NCI-H2081 treated with DMSO at 0.1 percent for 48 hours (cell line): ENCODE measurements around the gene LAMTOR4.

Experiments
- DNase-seq: peaks from one replicate; lab custom pipeline; 2025; lab: John Stamatoyannopoulos, UW

Gene LAMTOR4

GRCh38 chr7:100148559-100149328 lies at the start of gene LAMTOR4:
Gene LAMTOR4 (plus strand): TSS chr7:100148918. CDS start chr7:100148973, 55 bp downstream.
- DNase-seq = peak; percentile 99

GRCh38 chr7:100099452-100099851 lies 49.3 kb upstream of the LAMTOR4 start:
- no peak for DNase-seq

- peak; percentile 91 for DNase-seq
These were observed 48.2 kb upstream of the LAMTOR4 start for GRCh38 chr7:100100420-100101015.

GRCh38 chr7:100101016-100101862 lies 47.5 kb upstream of the LAMTOR4 start, which contains the start of the genes AP4M1 and MCM7:
Gene AP4M1 (plus strand): TSS chr7:100101643. CDS start chr7:100101715, 72 bp downstream.
Gene MCM7 (minus strand): TSS chr7:100101397. CDS start chr7:100101294, 103 bp downstream.
- peak; percentile 96 for DNase-seq

GRCh38 chr7:100102950-100103840 lies 45.5 kb upstream of the LAMTOR4 start:
- DNase-seq = no peak

- no peak for DNase-seq
These were observed 43.2 kb upstream of the LAMTOR4 start for GRCh38 chr7:100105534-100105933.

GRCh38 chr7:100106633-100107032 lies 42.1 kb upstream of the LAMTOR4 start:
- DNase-seq = no peak

- DNase-seq = no peak
These were observed 41.5 kb upstream of the LAMTOR4 start for GRCh38 chr7:100107125-100107737.

GRCh38 chr7:100107890-100108289 lies 40.8 kb upstream of the LAMTOR4 start:
- DNase-seq = no peak

GRCh38 chr7:100109521-100110163 lies 39.1 kb upstream of the LAMTOR4 start:
- DNase-seq = no peak

GRCh38 chr7:100111156-100111555 lies 37.6 kb upstream of the LAMTOR4 start:
- no peak for DNase-seq

GRCh38 chr7:100111914-100112313 lies 36.8 kb upstream of the LAMTOR4 start:
- DNase-seq = no peak

GRCh38 chr7:100115026-100115425 lies 33.7 kb upstream of the LAMTOR4 start:
- DNase-seq = no peak

GRCh38 chr7:100118388-100119071 lies 30.2 kb upstream of the LAMTOR4 start:
- no peak for DNase-seq

GRCh38 chr7:100119072-100119969 lies 29.4 kb upstream of the LAMTOR4 start, which contains the start of the genes CNPY4 and TAF6:
Gene CNPY4 (plus strand): TSS chr7:100119634. CDS start chr7:100119745, 111 bp downstream.
Gene TAF6 (minus strand): TSS chr7:100119358. CDS start chr7:100114209, 5,149 bp downstream.
- DNase-seq = peak; percentile 93

GRCh38 chr7:100119970-100120732 lies 28.6 kb upstream of the LAMTOR4 start:
- DNase-seq = no peak

GRCh38 chr7:100120733-100121036 lies 28.0 kb upstream of the LAMTOR4 start:
- DNase-seq = no peak

GRCh38 chr7:100122067-100122466 lies 26.7 kb upstream of the LAMTOR4 start:
- DNase-seq = peak; percentile 84
